Keratinocyte (primary cell): ENCODE data around the gene SLC17A9. TPM values are rescaled to one million over a fixed set of nuclear protein-coding genes. Genes with fewer than 3 reads are reported as not detected.

Experiments used
- DNase-seq: peaks from one replicate; pipeline ENCODE4 v3.0.0-alpha.2; 2011; ENCODE audit warnings: low read depth, missing footprints, low spot score
- FAIRE-seq: peaks from 2 replicates; lab custom pipeline; 2011; peaks lifted over from hg19 to GRCh38; lab: Jason Lieb, UNC
- H2AFZ ChIP-seq: 2 replicates; pipeline ENCODE4 v1.6.0; 2012; ENCODE audit warnings: low read length, control low read depth, inconsistent platforms; ENCODE audit not compliant: control insufficient read depth
- H3K27ac ChIP-seq: 2 replicates; pipeline ENCODE4 v1.5.1; 2011; ENCODE audit warnings: low read length; ENCODE audit not compliant: control insufficient read depth, insufficient read depth
- H3K27me3 ChIP-seq: 3 replicates; pipeline ENCODE4 v1.6.0; 2011; ENCODE audit warnings: low read length; ENCODE audit not compliant: control insufficient read depth, insufficient read depth; ENCODE audit errors: extremely low read depth
- H3K36me3 ChIP-seq, 2 experiments: 2 replicates in 1 of 2; 3 replicates in 1 of 2; pipeline ENCODE4 v1.5.1; 2011; ENCODE audit warnings: low read length in 2 of 2, mild to moderate bottlenecking in 1 of 2; ENCODE audit not compliant: control insufficient read depth in 2 of 2, insufficient read depth in 2 of 2; ENCODE audit errors: extremely low read depth in 1 of 2
- H3K4me1 ChIP-seq: 3 replicates; pipeline ENCODE4 v1.5.1; 2011; ENCODE audit warnings: low read length; ENCODE audit not compliant: control insufficient read depth, insufficient read depth; ENCODE audit errors: extremely low read depth
- H3K4me2 ChIP-seq: 3 replicates; pipeline ENCODE4 v1.6.0; 2011; ENCODE audit warnings: low read depth, low read length; ENCODE audit not compliant: control insufficient read depth, insufficient read depth; ENCODE audit errors: extremely low read depth
- H3K4me3 ChIP-seq, 3 experiments: fragments of 200-600 bp in 1 of 3; sonication (generic) in 1 of 3; 2 replicates in 2 of 3; 3 replicates in 1 of 3; pipeline ENCODE4 v1.5.1; 2011 to 2016; ENCODE audit warnings: low read length in 3 of 3, mild to moderate bottlenecking in 3 of 3, control low read depth in 2 of 3, inconsistent platforms in 1 of 3, low read depth in 1 of 3, mixed read lengths in 1 of 3, mixed run types in 1 of 3, moderate library complexity in 1 of 3; ENCODE audit not compliant: control insufficient read depth in 2 of 3, insufficient read depth in 2 of 3; ENCODE audit errors: extremely low read depth in 1 of 3
- H3K79me2 ChIP-seq: 2 replicates; pipeline ENCODE4 v1.6.0; 2012; ENCODE audit warnings: low read length; ENCODE audit not compliant: control insufficient read depth, insufficient read depth
- H3K9ac ChIP-seq: 3 replicates; pipeline ENCODE4 v1.6.0; 2011; ENCODE audit warnings: low read length; ENCODE audit not compliant: control insufficient read depth, insufficient read depth; ENCODE audit errors: extremely low read depth
- H3K9me1 ChIP-seq: 3 replicates; pipeline ENCODE4 v1.6.0; 2011; ENCODE audit warnings: low read length; ENCODE audit not compliant: control insufficient read depth, insufficient read depth; ENCODE audit errors: extremely low read depth
- H3K9me3 ChIP-seq: 2 replicates; pipeline ENCODE4 v1.5.1; 2012; ENCODE audit warnings: low read depth, low read length; ENCODE audit not compliant: control insufficient read depth
- H4K20me1 ChIP-seq: 3 replicates; pipeline ENCODE4 v1.6.0; 2011; ENCODE audit warnings: low read length; ENCODE audit not compliant: control insufficient read depth, insufficient read depth; ENCODE audit errors: extremely low read depth
- CTCF ChIP-seq, 3 experiments: IDR thresholded peaks in 1 of 3; conservative IDR thresholded peaks in 1 of 3; optimal IDR thresholded peaks in 1 of 3; 2 replicates in 2 of 3; 3 replicates in 1 of 3; pipeline versions ENCODE3 to v1.5.1; 2011; ENCODE audit warnings: low read length in 3 of 3, mild to moderate bottlenecking in 3 of 3, moderate library complexity in 2 of 3, control low read depth in 1 of 3, inconsistent platforms in 1 of 3; ENCODE audit not compliant: insufficient read depth in 2 of 3; ENCODE audit errors: extremely low read depth in 1 of 3
- EZH2 ChIP-seq: IDR thresholded peaks from one replicate; pipeline ENCODE4 v1.6.1; 2012; ENCODE audit warnings: inconsistent platforms, mild to moderate bottlenecking, low read length, moderate library complexity
- dilution Hi-C: fragments of 300-500 bp; cut with MboI; formaldehyde crosslinking; loops from one replicate; pipeline ENCODE4 v1.7.0; 2020; ENCODE audit warnings: low sequenced_read_pairs; ENCODE audit not compliant: extremely low pct_ligation_motif_present
- polyA plus RNA-seq, 5 experiments: library from polyadenylated mRNA; depleted of rRNA in 3 of 5; stranded (reverse) in 3 of 5; stranded (forward) in 1 of 5; unstranded in 1 of 5; fragments of >200 nt; gene quantifications; 1 replicate in 1 of 5; 2 replicates in 3 of 5; 3 replicates in 1 of 5; pipeline versions ENCODE4 v1.2.1 to v1.2.3, GENCODE V29; 2011 to 2012; ENCODE audit warnings: missing spikeins in 2 of 5, low read depth in 1 of 5, low replicate concordance in 1 of 5

The SLC17A9 gene
- polyA plus RNA-seq, 1 donor (not counting 4 experiments of a cell fraction or from before 2014, with no cell fraction given), result not detected

- peaks cover 3% of the 10 kb centered on the region for H3K4me1 ChIP-seq
- H4K20me1 ChIP-seq, result peaks cover 5% of the 10 kb centered on the region
- dilution Hi-C loops, result no loop called here
- H3K9ac ChIP-seq, result no peak overlapping the region
- H3K4me3 ChIP-seq, result no peak overlapping the region
- H3K27ac ChIP-seq, result no peak overlapping the region
- no peaks in the 10 kb centered on the region for H3K9me3 ChIP-seq
- no peak overlapping the region for H3K4me2 ChIP-seq
- H3K9me1 ChIP-seq, result no peaks in the 10 kb centered on the region
- H3K36me3 ChIP-seq, result no peaks in the 10 kb centered on the region
- no peaks in the 10 kb centered on the region for H3K79me2 ChIP-seq
- no peak for FAIRE-seq
- TF ChIP-seq EZH2, result no peak
- TF ChIP-seq CTCF (optimal IDR thresholded peaks at IDR 0.05 in 1 of 3, IDR thresholded peaks at IDR 0.05 in 1 of 3, conservative IDR thresholded peaks at IDR 0.05 in 1 of 3; ENCODE audit: extremely low read depth in 1 of 3, insufficient read depth in 2 of 3, low read length in 3 of 3), result no peak
- DNase-seq, result no peak
- H2AFZ ChIP-seq, result no peak overlapping the region
- H3K27me3 ChIP-seq, result peaks cover 51% of the 10 kb centered on the region
These were observed 8.8 kb downstream of the SLC17A9 start for GRCh38 chr20:62961310-62961783.

- Histone ChIP-seq H3K27ac (no peak overlapping the region), H3K9me1 (no peaks in the 10 kb centered on the region), H3K4me3 (no peak overlapping the region), H2AFZ (no peak overlapping the region), H3K4me2 (no peak overlapping the region), H3K9me3 (no peaks in the 10 kb centered on the region), H3K4me1 (peaks cover 3% of the 10 kb centered on the region), H4K20me1 (peaks cover 5% of the 10 kb centered on the region), H3K27me3 (peaks cover 48% of the 10 kb centered on the region), H3K36me3 (no peaks in the 10 kb centered on the region), H3K9ac (no peak overlapping the region), H3K79me2 (no peaks in the 10 kb centered on the region)
- dilution Hi-C loops, result no loop called here
- no peak for TF ChIP-seq CTCF (optimal IDR thresholded peaks at IDR 0.05 in 1 of 3, IDR thresholded peaks at IDR 0.05 in 1 of 3, conservative IDR thresholded peaks at IDR 0.05 in 1 of 3; ENCODE audit: extremely low read depth in 1 of 3, insufficient read depth in 2 of 3, low read length in 3 of 3)
- TF ChIP-seq EZH2, result no peak
- FAIRE-seq (no peak), DNase-seq (no peak)
These were observed 9.3 kb downstream of the SLC17A9 start for GRCh38 chr20:62961799-62962198.
